ENCODE data around the gene HEYL.

The HEYL gene

DNA sequence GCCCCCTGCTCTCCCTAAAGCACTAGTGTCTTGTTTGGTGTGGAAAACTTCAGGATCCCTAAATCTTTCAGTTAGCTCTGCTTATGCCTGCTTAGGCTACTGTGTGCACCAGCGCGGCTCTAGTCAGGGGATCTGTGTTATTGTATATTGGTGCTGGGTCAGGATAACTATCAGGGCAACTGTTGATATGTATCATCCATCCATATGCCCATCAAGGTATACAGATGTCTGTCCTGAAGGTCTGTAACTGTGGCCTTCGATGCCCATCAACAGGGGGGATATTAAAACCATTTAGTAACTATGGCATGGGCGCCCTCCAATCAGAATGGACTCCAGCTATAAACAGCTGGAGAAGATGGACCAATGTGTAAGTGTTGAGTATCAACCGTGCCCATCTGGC is 20.1 kb upstream of the HEYL start:
- H3K9ac ChIP-seq = no peak overlapping the region
- no peaks in the 10 kb centered on the region for H3K36me3 ChIP-seq (ENCODE audit: control insufficient read depth, insufficient read depth, low read length)
- H3K4me1 ChIP-seq = no peaks in the 10 kb centered on the region
- no peaks in the 10 kb centered on the region for H3K79me2 ChIP-seq
- TF ChIP-seq, protein P1, sequence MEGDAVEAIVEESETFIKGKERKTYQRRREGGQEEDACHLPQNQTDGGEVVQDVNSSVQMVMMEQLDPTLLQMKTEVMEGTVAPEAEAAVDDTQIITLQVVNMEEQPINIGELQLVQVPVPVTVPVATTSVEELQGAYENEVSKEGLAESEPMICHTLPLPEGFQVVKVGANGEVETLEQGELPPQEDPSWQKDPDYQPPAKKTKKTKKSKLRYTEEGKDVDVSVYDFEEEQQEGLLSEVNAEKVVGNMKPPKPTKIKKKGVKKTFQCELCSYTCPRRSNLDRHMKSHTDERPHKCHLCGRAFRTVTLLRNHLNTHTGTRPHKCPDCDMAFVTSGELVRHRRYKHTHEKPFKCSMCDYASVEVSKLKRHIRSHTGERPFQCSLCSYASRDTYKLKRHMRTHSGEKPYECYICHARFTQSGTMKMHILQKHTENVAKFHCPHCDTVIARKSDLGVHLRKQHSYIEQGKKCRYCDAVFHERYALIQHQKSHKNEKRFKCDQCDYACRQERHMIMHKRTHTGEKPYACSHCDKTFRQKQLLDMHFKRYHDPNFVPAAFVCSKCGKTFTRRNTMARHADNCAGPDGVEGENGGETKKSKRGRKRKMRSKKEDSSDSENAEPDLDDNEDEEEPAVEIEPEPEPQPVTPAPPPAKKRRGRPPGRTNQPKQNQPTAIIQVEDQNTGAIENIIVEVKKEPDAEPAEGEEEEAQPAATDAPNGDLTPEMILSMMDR (IDR thresholded peaks at IDR 0.05) = no peak
- no peak overlapping the region for H3K4me2 ChIP-seq (ENCODE audit: low read length)
- no peaks in the 10 kb centered on the region for H3K27me3 ChIP-seq (ENCODE audit: control insufficient read depth, insufficient read depth, low read length)
- no peak overlapping the region for H3K27ac ChIP-seq
- H3K9me3 ChIP-seq (ENCODE audit: control insufficient read depth, low read length) = no peaks in the 10 kb centered on the region
- no peak overlapping the region for H3K4me3 ChIP-seq (ENCODE audit: low read depth, low read length)
- no peak overlapping the region for H2AFZ ChIP-seq

- no peaks in the 10 kb centered on the region for H3K9me3 ChIP-seq (ENCODE audit: control insufficient read depth, low read length)
- H2AFZ ChIP-seq = no peak overlapping the region
- no peaks in the 10 kb centered on the region for H3K4me1 ChIP-seq
- H3K4me2 ChIP-seq (ENCODE audit: low read length) = no peak overlapping the region
- no peak overlapping the region for H3K27ac ChIP-seq
- H3K27me3 ChIP-seq (ENCODE audit: control insufficient read depth, insufficient read depth, low read length) = no peaks in the 10 kb centered on the region
- H3K4me3 ChIP-seq (ENCODE audit: low read depth, low read length) = no peak overlapping the region
- H3K9ac ChIP-seq = no peak overlapping the region
- no peaks in the 10 kb centered on the region for H3K36me3 ChIP-seq (ENCODE audit: control insufficient read depth, insufficient read depth, low read length)
- H3K79me2 ChIP-seq = no peaks in the 10 kb centered on the region
- TF ChIP-seq, protein P1 (IDR thresholded peaks at IDR 0.05) = no peak
These were observed 19.7 kb upstream of the HEYL start for GRCh38 chr1:39659110-39659509.

- Histone ChIP-seq H3K36me3 (ENCODE audit: control insufficient read depth, insufficient read depth, low read length) (no peaks in the 10 kb centered on the region), H3K27ac (no peak overlapping the region), H3K9ac (no peak overlapping the region), H3K4me2 (ENCODE audit: low read length) (no peak overlapping the region), H3K4me3 (ENCODE audit: low read depth, low read length) (no peak overlapping the region), H2AFZ (peak overlapping the region; percentile 46), H3K4me1 (no peaks in the 10 kb centered on the region), H3K9me3 (ENCODE audit: control insufficient read depth, low read length) (no peaks in the 10 kb centered on the region), H3K27me3 (ENCODE audit: control insufficient read depth, insufficient read depth, low read length) (no peaks in the 10 kb centered on the region), H3K79me2 (no peaks in the 10 kb centered on the region)
- TF ChIP-seq, protein P1 (IDR thresholded peaks at IDR 0.05) = peak; percentile 48
These were observed 18.6 kb upstream of the HEYL start for GRCh38 chr1:39657923-39658485.

- Histone ChIP-seq H3K79me2 (no peaks in the 10 kb centered on the region), H3K9me3 (ENCODE audit: control insufficient read depth, low read length) (no peaks in the 10 kb centered on the region), H3K4me3 (ENCODE audit: low read depth, low read length) (no peak overlapping the region), H3K27me3 (ENCODE audit: control insufficient read depth, insufficient read depth, low read length) (no peaks in the 10 kb centered on the region), H3K4me2 (ENCODE audit: low read length) (no peak overlapping the region), H3K36me3 (ENCODE audit: control insufficient read depth, insufficient read depth, low read length) (no peaks in the 10 kb centered on the region), H3K9ac (no peak overlapping the region), H3K27ac (no peak overlapping the region), H2AFZ (no peak overlapping the region), H3K4me1 (no peaks in the 10 kb centered on the region)
- TF ChIP-seq, protein P1 (IDR thresholded peaks at IDR 0.05) = no peak
These were observed 18.0 kb upstream of the HEYL start for GRCh38 chr1:39657402-39657801.

DNA sequence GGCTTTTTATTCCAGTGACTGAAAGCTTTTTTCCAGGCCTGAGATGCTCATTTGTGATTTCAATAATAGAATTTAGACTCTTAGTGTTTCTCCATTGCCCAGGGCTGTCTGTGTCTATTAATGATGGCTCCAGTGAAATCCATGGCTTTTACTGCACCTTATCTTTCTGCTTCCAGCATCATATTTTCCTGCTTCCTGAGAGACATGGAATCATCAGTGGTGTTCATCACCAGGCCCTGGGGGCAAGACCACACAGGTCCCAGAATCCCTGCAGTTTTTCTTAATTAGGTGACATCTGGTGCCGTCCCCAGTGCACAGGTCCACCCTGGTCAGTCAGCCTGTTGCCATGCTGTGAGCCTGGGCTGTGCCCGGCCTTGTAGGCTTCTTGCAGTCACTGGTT is 16.9 kb upstream of the HEYL start:
- H3K9ac ChIP-seq = no peak overlapping the region
- no peak overlapping the region for H3K4me3 ChIP-seq (ENCODE audit: low read depth, low read length)
- H3K27ac ChIP-seq = no peak overlapping the region
- TF ChIP-seq, protein P1 (IDR thresholded peaks at IDR 0.05) = no peak
- no peak overlapping the region for H2AFZ ChIP-seq
- no peaks in the 10 kb centered on the region for H3K79me2 ChIP-seq
- no peaks in the 10 kb centered on the region for H3K36me3 ChIP-seq (ENCODE audit: control insufficient read depth, insufficient read depth, low read length)
- H3K4me2 ChIP-seq (ENCODE audit: low read length) = no peak overlapping the region
- no peaks in the 10 kb centered on the region for H3K9me3 ChIP-seq (ENCODE audit: control insufficient read depth, low read length)
- H3K4me1 ChIP-seq = no peaks in the 10 kb centered on the region
- H3K27me3 ChIP-seq (ENCODE audit: control insufficient read depth, insufficient read depth, low read length) = no peaks in the 10 kb centered on the region
